D721Med (cell line): ENCODE data around the gene PDXDC1.
"Not testable (repeated sequence)": the region's sequence is repeated elsewhere in the genome, so short reads cannot be mapped to it uniquely, and the experiment has no call there.

Source experiments
- DNase-seq: peaks from one replicate; pipeline ENCODE4 v3.0.0; 2011; ENCODE audit warnings: low spot score; ENCODE audit not compliant: insufficient read length
- FAIRE-seq: peaks from 2 replicates; lab custom pipeline; 2011; peaks lifted over from hg19 to GRCh38; lab: Jason Lieb, UNC

Gene PDXDC1

GRCh38 chr16:15090663-15091269, 115.9 kb downstream of the PDXDC1 start:
- not testable (repeated sequence) for DNase-seq

GRCh38 chr16:15093571-15093954, 118.7 kb downstream of the PDXDC1 start:
- not testable (repeated sequence) for FAIRE-seq, DNase-seq

More at GRCh38 chr16:15090663-15091269, 115.9 kb downstream of the PDXDC1 start:
- FAIRE-seq, result not testable (repeated sequence)

GRCh38 chr16:15093955-15094827, 119.4 kb downstream of the PDXDC1 start, which contains the start of gene RRN3:
TSS of gene RRN3 (minus strand) at chr16:15094272. CDS start at chr16:15094233, 39 bp downstream.
- DNase-seq, result peak; percentile 59
- FAIRE-seq, result not testable (repeated sequence)

GRCh38 chr16:15096583-15096972, 121.8 kb downstream of the PDXDC1 start:
- FAIRE-seq, DNase-seq: not testable (repeated sequence)

- FAIRE-seq, DNase-seq: not testable (repeated sequence)
Observed at GRCh38 chr16:15099366-15099909, 124.6 kb downstream of the PDXDC1 start.

- FAIRE-seq, DNase-seq: not testable (repeated sequence)
Observed at GRCh38 chr16:15100372-15100987, 125.7 kb downstream of the PDXDC1 start.

- FAIRE-seq, DNase-seq: not testable (repeated sequence)
Observed at GRCh38 chr16:15127641-15128425, 153.0 kb downstream of the PDXDC1 start.

GRCh38 chr16:15130256-15130932, 155.6 kb downstream of the PDXDC1 start:
- not testable (repeated sequence) for FAIRE-seq, DNase-seq

- not testable (repeated sequence) for FAIRE-seq, DNase-seq
Observed at GRCh38 chr16:15130943-15131700, 156.3 kb downstream of the PDXDC1 start.

GRCh38 chr16:15132719-15133428, 158.0 kb downstream of the PDXDC1 start:
- not testable (repeated sequence) for DNase-seq, FAIRE-seq

GRCh38 chr16:15133554-15133953, 158.7 kb downstream of the PDXDC1 start:
- not testable (repeated sequence) for DNase-seq, FAIRE-seq

GRCh38 chr16:15134752-15135482, 160.1 kb downstream of the PDXDC1 start:
- DNase-seq, FAIRE-seq: not testable (repeated sequence)

- not testable (repeated sequence) for DNase-seq, FAIRE-seq
Observed at GRCh38 chr16:15135483-15136360, 160.9 kb downstream of the PDXDC1 start.

GRCh38 chr16:15137514-15137913, 162.7 kb downstream of the PDXDC1 start:
- not testable (repeated sequence) for FAIRE-seq, DNase-seq
